Endothelial cell of umbilical vein (primary cell): ENCODE results near the gene ANXA2R. TPM values are rescaled to one million over a fixed set of nuclear protein-coding genes. Genes with fewer than 3 reads are reported as not detected.

ENCODE experiments used
- BruUV-seq: library from RNA; stranded (reverse); fragments of 400-500 nt; replicated peaks from 2 replicates; lab custom pipeline; 2021; lab: Mats Ljungman, UMichigan
- CTCF ChIA-PET: fragments of 300-600, 350-600 bp; sonication (Branson Sonifier 250); formaldehyde crosslinking; loops from one replicate; lab custom pipeline; 2021; ENCODE audit warnings: antibody characterized with exemption, inconsistent platforms; lab: Charles Lee
- POLR2A ChIA-PET: fragments of 300-600, 350-600 bp; sonication (Branson Sonifier 250); formaldehyde crosslinking; loops from one replicate; lab custom pipeline; 2021; ENCODE audit warnings: antibody characterized with exemption, inconsistent platforms; lab: Charles Lee
- DNase-seq: peaks from one replicate; pipeline ENCODE4 v3.0.0-alpha.2; 2011; ENCODE audit warnings: low read depth, low spot score
- FAIRE-seq: peaks from 2 replicates; lab custom pipeline; 2011; peaks lifted over from hg19 to GRCh38; lab: Jason Lieb, UNC
- H2AFZ ChIP-seq: 2 replicates; pipeline ENCODE4 v1.6.0; 2012; ENCODE audit warnings: low read depth, low read length, control low read depth, inconsistent platforms
- H3K27ac ChIP-seq: 2 replicates; pipeline ENCODE4 v1.5.1; 2011; ENCODE audit warnings: low read depth, mild to moderate bottlenecking, control low read depth, low read length, moderate library complexity; ENCODE audit not compliant: insufficient read depth
- H3K27me3 ChIP-seq, 2 experiments: 2 replicates each; pipeline versions ENCODE4 v1.6.0 to v1.6.1; 2011; ENCODE audit warnings: low read length in 2 of 2, mixed read lengths in 1 of 2; ENCODE audit not compliant: control insufficient read depth in 2 of 2, insufficient read depth in 2 of 2
- H3K36me3 ChIP-seq, 2 experiments: 2 replicates in 1 of 2; 3 replicates in 1 of 2; pipeline ENCODE4 v1.5.1; 2011; ENCODE audit warnings: low read length in 2 of 2, mild to moderate bottlenecking in 1 of 2, moderate library complexity in 1 of 2; ENCODE audit not compliant: control insufficient read depth in 2 of 2, insufficient read depth in 2 of 2; ENCODE audit errors: extremely low read depth in 1 of 2
- H3K4me1 ChIP-seq: 3 replicates; pipeline ENCODE4 v1.5.1; 2011; ENCODE audit warnings: mild to moderate bottlenecking, low read length; ENCODE audit not compliant: control insufficient read depth, insufficient read depth; ENCODE audit errors: extremely low read depth
- H3K4me2 ChIP-seq: 2 replicates; pipeline ENCODE4 v1.6.1; 2011; ENCODE audit warnings: low read length, control low read depth, mixed read lengths; ENCODE audit not compliant: insufficient read depth
- H3K4me3 ChIP-seq, 3 experiments: fragments of 200-600 bp in 1 of 3; sonication (generic), shearing (Covaris generic) in 1 of 3; replicated peaks in 1 of 3; 2 replicates each; pipeline ENCODE4 v1.5.1; 2011 to 2016; ENCODE audit warnings: control low read depth in 3 of 3, low read length in 3 of 3, mild to moderate bottlenecking in 2 of 3, inconsistent platforms in 1 of 3, low read depth in 1 of 3, moderate library complexity in 1 of 3; ENCODE audit not compliant: insufficient read depth in 1 of 3
- H3K79me2 ChIP-seq: 2 replicates; pipeline ENCODE4 v1.6.0; 2012; ENCODE audit warnings: low read length, inconsistent platforms; ENCODE audit not compliant: control insufficient read depth, insufficient read depth
- H3K9ac ChIP-seq: replicated peaks from 2 replicates; pipeline ENCODE3; 2011; ENCODE audit warnings: low read length, control low read depth; ENCODE audit not compliant: insufficient read depth; ENCODE audit errors: extremely low read depth
- H3K9me1 ChIP-seq: replicated peaks from 3 replicates; pipeline ENCODE4 v1.6.0; 2011; ENCODE audit warnings: mild to moderate bottlenecking, low read length; ENCODE audit not compliant: control insufficient read depth, insufficient read depth; ENCODE audit errors: extremely low read depth
- H3K9me3 ChIP-seq: replicated peaks from 2 replicates; pipeline ENCODE4 v1.5.1; 2012; ENCODE audit warnings: low read length, inconsistent platforms; ENCODE audit not compliant: control insufficient read depth, insufficient read depth
- H4K20me1 ChIP-seq: replicated peaks from 2 replicates; pipeline ENCODE3; 2011; ENCODE audit warnings: mild to moderate bottlenecking, low read length; ENCODE audit not compliant: control insufficient read depth, insufficient read depth; ENCODE audit errors: extremely low read depth
- EZH2 ChIP-seq: IDR thresholded peaks from 2 replicates; pipeline ENCODE4 v1.6.1; 2012; ENCODE audit warnings: borderline replicate concordance, low read depth, mild to moderate bottlenecking, moderate library complexity, low read length, inconsistent platforms; ENCODE audit not compliant: severe bottlenecking
- FOS ChIP-seq: IDR thresholded peaks from 2 replicates; pipeline ENCODE4 v1.6.1; 2011; ENCODE audit warnings: mild to moderate bottlenecking, low read length, moderate library complexity, borderline replicate concordance; ENCODE audit not compliant: insufficient read depth
- GATA2 ChIP-seq: IDR thresholded peaks from 2 replicates; pipeline ENCODE4 v1.7.0; 2011; ENCODE audit warnings: low read depth, mild to moderate bottlenecking, moderate library complexity, mixed read lengths, low read length; ENCODE audit not compliant: insufficient read length, insufficient read depth
- JUN ChIP-seq: IDR thresholded peaks from 2 replicates; pipeline ENCODE4 v1.6.1; 2011; ENCODE audit warnings: borderline replicate concordance, low read depth; ENCODE audit not compliant: insufficient read length, insufficient read depth
- MYC ChIP-seq: IDR thresholded peaks from one replicate; pipeline ENCODE4 v1.6.1; 2011; ENCODE audit warnings: mild to moderate bottlenecking, low read depth, low read length
- POLR2A ChIP-seq: IDR thresholded peaks from 2 replicates; pipeline ENCODE4 v1.6.1; 2012; ENCODE audit warnings: low read depth, mild to moderate bottlenecking, control low read depth, low read length
- POLR2AphosphoS5 ChIP-seq: IDR thresholded peaks from 2 replicates; pipeline ENCODE4 v1.6.1; 2012; ENCODE audit warnings: low read depth, mild to moderate bottlenecking, control low read depth, low read length, moderate library complexity; ENCODE audit not compliant: insufficient read depth
- dilution Hi-C: fragments of 300-500 bp; cut with MboI; formaldehyde crosslinking; loops from one replicate; pipeline ENCODE4 v1.15.0; 2019; ENCODE audit warnings: low sequenced_read_pairs; ENCODE audit not compliant: extremely low pct_ligation_motif_present
- intact Hi-C: fragments of 100-400 bp; cut with micrococcal nuclease; formaldehyde crosslinking; loops from one replicate; pipeline ENCODE4 v1.10.0; 2022
- polyA plus RNA-seq, 4 experiments: library from polyadenylated mRNA; depleted of rRNA in 3 of 4; stranded (reverse) in 3 of 4; unstranded in 1 of 4; fragments of >200 nt; gene quantifications; 2 replicates each; pipeline versions ENCODE4 v1.2.1 to v1.2.3, GENCODE V29; 2011 to 2012; ENCODE audit warnings: missing spikeins in 1 of 4
- total RNA-seq: library from RNA; stranded (reverse); gene quantifications from 2 replicates; pipeline ENCODE4 v1.2.3, GENCODE V29; 2021
- TF ChIP-seq, protein P1 (sequence below), 2 donors: IDR thresholded peaks; 1 replicate in 1 of 2; 2 replicates in 1 of 2; pipeline ENCODE4 v1.5.1; 2011; ENCODE audit warnings: low read length in 2 of 2, mild to moderate bottlenecking in 2 of 2, moderate library complexity in 2 of 2, control low read depth in 1 of 2, inconsistent platforms in 1 of 2, low read depth in 1 of 2; ENCODE audit not compliant: insufficient read depth in 1 of 2; ENCODE audit errors: extremely low read depth in 1 of 2
- TF ChIP-seq, protein P2 (sequence below): IDR thresholded peaks from 2 replicates; pipeline ENCODE4 v1.6.1; 2011; ENCODE audit not compliant: insufficient read depth, insufficient read length

ANXA2R gene
- total and polyA plus RNA-seq, 2 donors (not counting 3 experiments of a cell fraction or from before 2014, with no cell fraction given), result 6.6 to 10.4 TPM

GRCh38 chr5:43017428-43017815, 22.7 kb downstream of the ANXA2R start:
- no peaks in the 10 kb centered on the region for H3K36me3 ChIP-seq
- ChIA-PET POLR2A (interaction anchor here (0.7 to 1.5 kb wide), 4 partner anchors 10 to 105 kb away, joined by 3 to 6 read pairs (median 5); no protein-coding TSS in a partner anchor), CTCF (interaction anchor here (0.7 to 6.3 kb wide), 9 partner anchors 9 to 109 kb away, joined by 3 to 77 read pairs (median 15); no protein-coding TSS in a partner anchor)
- H3K9me1 ChIP-seq, result no peaks in the 10 kb centered on the region
- no peaks in the 10 kb centered on the region for H3K9me3 ChIP-seq
- H3K79me2 ChIP-seq, result peaks cover 17% of the 10 kb centered on the region
- intact Hi-C loops, result loop anchor here (1.0 to 5.0 kb wide), 4 partner anchors 9 to 105 kb away; partner anchors contain the start of genes ANXA2R and ZNF131
- dilution Hi-C loops, result no loop called here
- DNase-seq (peak; percentile 69), FAIRE-seq (peak; percentile 72)
- H4K20me1 ChIP-seq, result no peaks in the 10 kb centered on the region
- H3K4me2 ChIP-seq, result peak overlapping the region; percentile 89
- no peaks in the 10 kb centered on the region for H3K27me3 ChIP-seq
- peak overlapping the region; percentile 93 for H3K27ac ChIP-seq
- TF ChIP-seq POLR2A, result no peak
- H3K9ac ChIP-seq, result peak overlapping the region; percentile 93
- H2AFZ ChIP-seq, result peak overlapping the region; percentile 30
- peak overlapping the region; percentile 47 to 81 (median 65) for H3K4me3 ChIP-seq
- peaks cover 19% of the 10 kb centered on the region for H3K4me1 ChIP-seq
- BruUV-seq, result no TSS peak

DNA sequence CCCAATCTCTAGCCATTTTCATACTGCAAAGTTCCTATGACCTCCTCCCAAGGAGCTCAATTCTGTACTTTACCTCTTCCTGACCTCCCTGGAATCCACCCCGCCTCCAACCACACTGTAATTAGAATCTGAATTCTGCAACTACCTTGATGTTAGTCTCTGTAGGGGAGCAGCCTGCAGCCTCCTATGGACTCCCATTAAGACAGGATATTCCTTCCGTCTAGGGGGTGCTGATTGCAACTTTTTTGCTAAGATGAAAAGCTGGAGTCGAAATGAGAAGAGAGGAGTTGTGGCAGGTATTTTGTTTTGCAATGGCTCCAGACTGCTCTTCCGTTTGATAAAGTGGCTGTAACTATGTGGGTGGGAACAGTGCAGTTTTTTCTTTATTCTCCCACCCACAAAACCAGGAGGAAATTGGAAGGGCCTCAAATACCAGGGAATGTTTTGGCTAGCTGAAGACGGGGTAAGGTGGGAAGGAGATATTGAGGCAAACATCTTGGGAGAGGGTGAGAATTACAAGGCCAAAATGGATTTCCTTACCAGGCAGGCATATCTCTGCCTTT, 23.8 kb downstream of the ANXA2R start:
- TF ChIP-seq MYC (no peak), EZH2 (no peak), POLR2A (no peak), GATA2 (no peak), JUN (no peak), POLR2AphosphoS5 (no peak), FOS (no peak)
- TF ChIP-seq, protein P1, sequence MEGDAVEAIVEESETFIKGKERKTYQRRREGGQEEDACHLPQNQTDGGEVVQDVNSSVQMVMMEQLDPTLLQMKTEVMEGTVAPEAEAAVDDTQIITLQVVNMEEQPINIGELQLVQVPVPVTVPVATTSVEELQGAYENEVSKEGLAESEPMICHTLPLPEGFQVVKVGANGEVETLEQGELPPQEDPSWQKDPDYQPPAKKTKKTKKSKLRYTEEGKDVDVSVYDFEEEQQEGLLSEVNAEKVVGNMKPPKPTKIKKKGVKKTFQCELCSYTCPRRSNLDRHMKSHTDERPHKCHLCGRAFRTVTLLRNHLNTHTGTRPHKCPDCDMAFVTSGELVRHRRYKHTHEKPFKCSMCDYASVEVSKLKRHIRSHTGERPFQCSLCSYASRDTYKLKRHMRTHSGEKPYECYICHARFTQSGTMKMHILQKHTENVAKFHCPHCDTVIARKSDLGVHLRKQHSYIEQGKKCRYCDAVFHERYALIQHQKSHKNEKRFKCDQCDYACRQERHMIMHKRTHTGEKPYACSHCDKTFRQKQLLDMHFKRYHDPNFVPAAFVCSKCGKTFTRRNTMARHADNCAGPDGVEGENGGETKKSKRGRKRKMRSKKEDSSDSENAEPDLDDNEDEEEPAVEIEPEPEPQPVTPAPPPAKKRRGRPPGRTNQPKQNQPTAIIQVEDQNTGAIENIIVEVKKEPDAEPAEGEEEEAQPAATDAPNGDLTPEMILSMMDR (IDR thresholded peaks at IDR 0.05; ENCODE audit: extremely low read depth in 1 of 2, insufficient read depth in 1 of 2, low read depth in 1 of 2, low read length in 2 of 2), result no peak
- TF ChIP-seq, protein P2, sequence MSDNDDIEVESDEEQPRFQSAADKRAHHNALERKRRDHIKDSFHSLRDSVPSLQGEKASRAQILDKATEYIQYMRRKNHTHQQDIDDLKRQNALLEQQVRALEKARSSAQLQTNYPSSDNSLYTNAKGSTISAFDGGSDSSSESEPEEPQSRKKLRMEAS, result no peak
- Histone ChIP-seq H3K36me3 (no peaks in the 10 kb centered on the region), H4K20me1 (no peaks in the 10 kb centered on the region), H3K4me1 (peaks cover 19% of the 10 kb centered on the region), H3K27me3 (no peaks in the 10 kb centered on the region), H3K4me2 (peak overlapping the region; percentile 89), H3K9ac (no peak overlapping the region), H3K27ac (no peak overlapping the region), H2AFZ (no peak overlapping the region), H3K4me3 (no peak overlapping the region), H3K79me2 (peaks cover 17% of the 10 kb centered on the region), H3K9me3 (no peaks in the 10 kb centered on the region), H3K9me1 (no peaks in the 10 kb centered on the region)
- ChIA-PET POLR2A (interaction anchor here (1.1 to 1.5 kb wide), 2 partner anchors 22 to 25 kb away, joined by 6 read pairs; no protein-coding TSS in a partner anchor), CTCF (interaction anchor here (1.4 to 6.3 kb wide), 7 partner anchors 17 to 108 kb away, joined by 3 to 77 read pairs (median 15); no protein-coding TSS in a partner anchor)
- DNase-seq, result no peak
- intact Hi-C loops, result loop anchor here (5.0 kb wide), 1 partner anchor 106 kb away; the partner anchor contains the start of gene ZNF131
- dilution Hi-C loops, result no loop called here
- no TSS peak for BruUV-seq
- peak; percentile 24 for FAIRE-seq
